Uterus (tissue), 2 donors: ENCODE measurements around the gene CDKN1C.

Source experiments
- CTCF ChIP-seq, 4 experiments: fragments of 200-600 bp in 2 of 4; fragments of 450-650 bp in 2 of 4; sonication (generic) in 2 of 4; IDR thresholded peaks; one replicate each; pipeline ENCODE4 v1.5.1; 2016 to 2019; ENCODE audit warnings: antibody characterized with exemption in 4 of 4, mild to moderate bottlenecking in 2 of 4, moderate library complexity in 1 of 4
- POLR2A ChIP-seq, 2 donors: fragments of 450-650 bp; IDR thresholded peaks; one replicate each; pipeline ENCODE4 v1.6.1; 2016; ENCODE audit warnings: antibody characterized with exemption in 2 of 2, mild to moderate bottlenecking in 1 of 2, moderate library complexity in 1 of 2

- TF ChIP-seq CTCF (IDR thresholded peaks at IDR 0.05) (no peak), POLR2A (IDR thresholded peaks at IDR 0.05) (no peak)
These were observed 34.8 kb upstream of the CDKN1C start for GRCh38 chr11:2920343-2920742.
